ENCODE data around the gene GSG1L2. TPM values are rescaled to one million over a fixed set of nuclear protein-coding genes. Genes with fewer than 3 reads are reported as not detected.

GSG1L2 gene
- total RNA-seq, 1 experiment from 2014 or later, result not detected

GRCh38 chr17:9811537-9811936, 10.3 kb downstream of the GSG1L2 start:
- no peaks in the 10 kb centered on the region for H3K36me3 ChIP-seq (ENCODE audit: control insufficient read depth in 1 of 2, insufficient read depth in 2 of 2, low read length in 2 of 2)
- 0 out of 4 replicates have a peak, but pooled peaks cover 0 to 3% of the 10 kb centered on the region in 2 experiments for H3K4me1 ChIP-seq (ENCODE audit: control insufficient read depth in 1 of 2, insufficient read depth in 2 of 2, low read length in 2 of 2)
- H3K4me2 ChIP-seq (ENCODE audit: low read length), result no peak overlapping the region
- DNase-seq (ENCODE audit: low read depth, low spot score), result no peak
- no peak overlapping the region for H3K27ac ChIP-seq (ENCODE audit: low read depth, low read length)
- H3K79me2 ChIP-seq (ENCODE audit: insufficient read depth, low read length), result no peaks in the 10 kb centered on the region
- no peaks in the 10 kb centered on the region for H4K20me1 ChIP-seq (ENCODE audit: insufficient read depth)
- intact Hi-C loops (cut with micrococcal nuclease), result no loop called here
- POLR2A ChIA-PET, result no interaction called here
- no peak overlapping the region for H2AFZ ChIP-seq (ENCODE audit: low read depth, low read length, poor library complexity, severe bottlenecking)
- TF ChIP-seq ZBTB33 (IDR thresholded peaks at IDR 0.05; ENCODE audit: extremely low read depth, insufficient replicate concordance, low read length) (no peak), POLR2AphosphoS5 (IDR thresholded peaks at IDR 0.05; ENCODE audit: low read depth, low read length) (no peak), SIN3A (IDR thresholded peaks at IDR 0.05; ENCODE audit: low read depth) (no peak), POLR2A (IDR thresholded peaks at IDR 0.05; ENCODE audit: borderline replicate concordance, extremely low read depth, insufficient read depth, insufficient read length) (no peak), ATF3 (IDR thresholded peaks at IDR 0.05) (no peak), CBX3 (IDR thresholded peaks at IDR 0.05; ENCODE audit: low read depth) (no peak), EZH2 (IDR thresholded peaks at IDR 0.05) (no peak), EZH2phosphoT487 (IDR thresholded peaks at IDR 0.05; ENCODE audit: borderline replicate concordance) (no peak)
- no peaks in the 10 kb centered on the region for H3K27me3 ChIP-seq (ENCODE audit: insufficient read depth, low read length)
- CTCF ChIA-PET, result no interaction called here
- ATAC-seq, result no peak
- no TSS peak for BruUV-seq (replicated peaks)
- RAD21 ChIA-PET (ENCODE audit: low non-redundant PET in 1 of 2, low total read pairs in 2 of 2, uncharacterized antibody in 2 of 2, unreplicated experiment in 2 of 2), result no interaction called here
- H3K4me3 ChIP-seq (replicated peaks in 1 of 2; ENCODE audit: low read depth in 1 of 2, low read length in 2 of 2), result no peak overlapping the region
- no peaks in the 10 kb centered on the region for H3K9me3 ChIP-seq (ENCODE audit: control insufficient read depth in 1 of 2, insufficient read depth in 1 of 2, low read depth in 1 of 2, low read length in 2 of 2)
- H3K9me2 ChIP-seq (ENCODE audit: insufficient read depth), result no peaks in the 10 kb centered on the region
- no peak overlapping the region for H3K9ac ChIP-seq (ENCODE audit: low read length)

GRCh38 chr17:9811086-9811485, 10.8 kb downstream of the GSG1L2 start:
- Histone ChIP-seq H3K27me3 (ENCODE audit: insufficient read depth, low read length) (no peaks in the 10 kb centered on the region), H3K9me2 (ENCODE audit: insufficient read depth) (no peaks in the 10 kb centered on the region), H3K27ac (ENCODE audit: low read depth, low read length) (no peak overlapping the region), H4K20me1 (ENCODE audit: insufficient read depth) (no peaks in the 10 kb centered on the region), H3K9ac (ENCODE audit: low read length) (no peak overlapping the region), H3K4me3 (replicated peaks in 1 of 2; ENCODE audit: low read depth in 1 of 2, low read length in 2 of 2) (no peak overlapping the region), H3K4me2 (ENCODE audit: low read length) (no peak overlapping the region), H3K4me1 (ENCODE audit: control insufficient read depth in 1 of 2, insufficient read depth in 2 of 2, low read length in 2 of 2) (0 out of 4 replicates have a peak, but pooled peaks cover 0 to 3% of the 10 kb centered on the region in 2 experiments), H3K9me3 (ENCODE audit: control insufficient read depth in 1 of 2, insufficient read depth in 1 of 2, low read depth in 1 of 2, low read length in 2 of 2) (no peaks in the 10 kb centered on the region), H3K79me2 (ENCODE audit: insufficient read depth, low read length) (no peaks in the 10 kb centered on the region), H2AFZ (ENCODE audit: low read depth, low read length, poor library complexity, severe bottlenecking) (no peak overlapping the region), H3K36me3 (ENCODE audit: control insufficient read depth in 1 of 2, insufficient read depth in 2 of 2, low read length in 2 of 2) (no peaks in the 10 kb centered on the region)
- ChIA-PET RAD21 (ENCODE audit: low non-redundant PET in 1 of 2, low total read pairs in 2 of 2, uncharacterized antibody in 2 of 2, unreplicated experiment in 2 of 2) (no interaction called here), CTCF (no interaction called here), POLR2A (no interaction called here)
- no peak for TF ChIP-seq ZBTB33 (IDR thresholded peaks at IDR 0.05; ENCODE audit: extremely low read depth, insufficient replicate concordance, low read length)
- no peak for TF ChIP-seq MAX (IDR thresholded peaks at IDR 0.05)
- no peak for TF ChIP-seq EZH2phosphoT487 (IDR thresholded peaks at IDR 0.05; ENCODE audit: borderline replicate concordance)
- no peak for TF ChIP-seq SIN3A (IDR thresholded peaks at IDR 0.05; ENCODE audit: low read depth)
- no peak for TF ChIP-seq RAD21 (IDR thresholded peaks at IDR 0.05; ENCODE audit: low read depth)
- no peak for TF ChIP-seq POLR2AphosphoS5 (IDR thresholded peaks at IDR 0.05; ENCODE audit: low read depth, low read length)
- TF ChIP-seq FOSL1 (IDR thresholded peaks at IDR 0.05; ENCODE audit: low read depth), result no peak
- ATAC-seq (no peak), DNase-seq (ENCODE audit: low read depth, low spot score) (no peak)
- intact Hi-C loops (cut with micrococcal nuclease), result no loop called here
- BruUV-seq (replicated peaks), result no TSS peak
